Spleen (tissue), 11 donors: ENCODE measurements around the gene IL18. TPM values are rescaled to one million over a fixed set of nuclear protein-coding genes. Genes with fewer than 3 reads are reported as not detected.

Experiments
- DNase-seq: peaks from one replicate; pipeline ENCODE4 v3.0.0-alpha.2; 2020
- H3K27ac ChIP-seq, 8 donors: fragments of 200-600 bp; sonication (generic) in 7 of 8; 1 replicate in 4 of 8; 2 replicates in 4 of 8; pipeline versions ENCODE4 v1.5.0 to v1.8.0; 2016 to 2021; ENCODE audit warnings: inconsistent platforms in 4 of 8, mild to moderate bottlenecking in 4 of 8, moderate library complexity in 1 of 8
- H3K27me3 ChIP-seq, 7 donors: fragments of 200-600 bp; sonication (generic) in 6 of 7; replicated peaks in 1 of 7; 1 replicate in 4 of 7; 2 replicates in 3 of 7; pipeline versions ENCODE4 v1.5.0 to v1.8.0; 2016 to 2021; ENCODE audit warnings: inconsistent platforms in 3 of 7, mild to moderate bottlenecking in 1 of 7
- H3K36me3 ChIP-seq, 6 donors: fragments of 200-600 bp; sonication (generic) in 5 of 6; 1 replicate in 4 of 6; 2 replicates in 2 of 6; pipeline versions ENCODE4 v1.5.0 to v1.8.0; 2016 to 2021; ENCODE audit warnings: inconsistent platforms in 2 of 6
- H3K4me1 ChIP-seq, 6 donors: fragments of 200-600 bp; sonication (generic) in 5 of 6; 1 replicate in 3 of 6; 2 replicates in 3 of 6; pipeline versions ENCODE4 v1.5.0 to v1.8.0; 2016 to 2021; ENCODE audit warnings: inconsistent platforms in 3 of 6
- H3K4me3 ChIP-seq, 8 donors: fragments of 200-600 bp; sonication (generic) in 7 of 8; 1 replicate in 4 of 8; 2 replicates in 4 of 8; pipeline versions ENCODE4 v1.5.0 to v1.8.0; 2016 to 2021; ENCODE audit warnings: inconsistent platforms in 4 of 8, mild to moderate bottlenecking in 4 of 8, moderate library complexity in 2 of 8
- H3K9me3 ChIP-seq, 8 donors: fragments of 200-600 bp; sonication (generic) in 7 of 8; 1 replicate in 4 of 8; 2 replicates in 4 of 8; pipeline versions ENCODE4 v1.5.0 to v1.8.0; 2016 to 2021; ENCODE audit warnings: inconsistent platforms in 4 of 8
- POLR2A ChIP-seq, 3 donors: fragments of 450-650 bp; IDR thresholded peaks; one replicate each; pipeline ENCODE4 v1.5.1; 2017; ENCODE audit warnings: antibody characterized with exemption in 3 of 3, mild to moderate bottlenecking in 1 of 3
- POLR2AphosphoS5 ChIP-seq, 3 donors: sonication (generic); formaldehyde crosslinking; IDR thresholded peaks; one replicate each; pipeline ENCODE4 v1.5.1; 2017; ENCODE audit warnings: antibody characterized with exemption in 3 of 3
- WGBS, 5 donors: extraction: QIAGEN DNeasy Blood & Tissue Kit in 3 of 5; methylation state at CpG; one replicate each; pipeline versions ENCODE4 v1.1.5 to v1.1.7; 2013 to 2018; 5-methylcytosine and 5-hydroxymethylcytosine counted together
- intact Hi-C: fragments of 100-400 bp; cut with DNase I; formaldehyde crosslinking; loops from one replicate; pipeline ENCODE4 v1.15.0; 2023; ENCODE audit warnings: low total_unique reads
- polyA plus RNA-seq, 3 donors: library from polyadenylated mRNA; stranded (reverse); fragments of 200-250 nt; gene quantifications; one replicate each; pipeline ENCODE4 v1.2.1, GENCODE V29; 2013
- total RNA-seq, 7 donors: library from RNA; depleted of rRNA in 3 of 7; stranded (reverse); fragments of >200 nt in 3 of 7; fragmentation: NEBNext Ultra II Directional in 4 of 7; extraction: Animal tissue kit (Norgen Biotek cat#: 25700) in 4 of 7; gene quantifications; one replicate each; pipeline versions ENCODE4 v1.1.0 to v1.2.1, GENCODE V29; 2016 to 2021
- TF ChIP-seq, protein P1 (sequence below), 11 experiments: fragments of 200-600 bp in 7 of 11; fragments of 450-650 bp in 4 of 11; sonication (generic) in 4 of 11; IDR thresholded peaks in 8 of 11; conservative IDR thresholded peaks in 3 of 11; 1 replicate in 7 of 11; 2 replicates in 4 of 11; pipeline versions ENCODE4 v1.4.0 to v1.8.0; 2016 to 2021; ENCODE audit warnings: antibody characterized with exemption in 11 of 11, inconsistent platforms in 4 of 11, mild to moderate bottlenecking in 1 of 11
- donor health status: healthy with polysubstance abuse.
- donor health status: DM: no; HTN: no; CAD: no; lungs with moderate emphysema.
- donor health status: DM: no; HTN: no; CAD: no.
- donor health status: Bipolar disorder and iron deficiency.
- donor health status: healthy.
- donor health status: DM: no; HTN: no; CAD: no.
- donor health status: DM: yes; HTN: yes; CAD: no.

The IL18 gene
- total and polyA plus RNA-seq, 10 donors, result 38.5 to 83.5 (median 62.5) TPM

DNA sequence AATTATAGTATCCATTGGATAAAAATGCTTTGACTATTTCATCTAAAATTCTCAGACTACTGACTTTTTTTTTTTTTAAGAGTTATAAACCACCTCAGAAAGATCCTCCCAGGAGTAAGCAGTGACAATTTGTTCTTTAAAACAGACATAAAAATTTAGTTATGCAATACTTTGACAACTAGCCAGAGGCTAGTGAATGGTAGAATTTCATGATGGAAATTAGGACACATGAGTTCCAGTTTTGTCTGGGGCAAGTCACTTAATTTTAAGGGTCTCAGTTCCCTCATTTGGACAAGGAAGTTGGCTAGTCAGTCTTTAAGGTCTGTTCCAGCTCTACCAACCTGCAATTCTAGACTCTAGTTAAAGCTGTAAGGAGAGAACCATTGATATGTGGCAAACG is 2.9 kb downstream of the IL18 start:
- no peaks in the 10 kb centered on the region for H3K9me3 ChIP-seq
- peaks cover 0 to 55% (median 7%) of the 10 kb centered on the region in 6 donors for H3K4me1 ChIP-seq
- H3K36me3 ChIP-seq, result no peaks in the 10 kb centered on the region
- TF ChIP-seq POLR2AphosphoS5 (IDR thresholded peaks at IDR 0.05), result no peak
- no peak for TF ChIP-seq POLR2A (IDR thresholded peaks at IDR 0.05)
- TF ChIP-seq, protein P1, sequence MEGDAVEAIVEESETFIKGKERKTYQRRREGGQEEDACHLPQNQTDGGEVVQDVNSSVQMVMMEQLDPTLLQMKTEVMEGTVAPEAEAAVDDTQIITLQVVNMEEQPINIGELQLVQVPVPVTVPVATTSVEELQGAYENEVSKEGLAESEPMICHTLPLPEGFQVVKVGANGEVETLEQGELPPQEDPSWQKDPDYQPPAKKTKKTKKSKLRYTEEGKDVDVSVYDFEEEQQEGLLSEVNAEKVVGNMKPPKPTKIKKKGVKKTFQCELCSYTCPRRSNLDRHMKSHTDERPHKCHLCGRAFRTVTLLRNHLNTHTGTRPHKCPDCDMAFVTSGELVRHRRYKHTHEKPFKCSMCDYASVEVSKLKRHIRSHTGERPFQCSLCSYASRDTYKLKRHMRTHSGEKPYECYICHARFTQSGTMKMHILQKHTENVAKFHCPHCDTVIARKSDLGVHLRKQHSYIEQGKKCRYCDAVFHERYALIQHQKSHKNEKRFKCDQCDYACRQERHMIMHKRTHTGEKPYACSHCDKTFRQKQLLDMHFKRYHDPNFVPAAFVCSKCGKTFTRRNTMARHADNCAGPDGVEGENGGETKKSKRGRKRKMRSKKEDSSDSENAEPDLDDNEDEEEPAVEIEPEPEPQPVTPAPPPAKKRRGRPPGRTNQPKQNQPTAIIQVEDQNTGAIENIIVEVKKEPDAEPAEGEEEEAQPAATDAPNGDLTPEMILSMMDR (IDR thresholded peaks at IDR 0.05 in 8 of 11, conservative IDR thresholded peaks at IDR 0.05 in 3 of 11), result no peak
- H3K27me3 ChIP-seq, result no peaks in the 10 kb centered on the region
- intact Hi-C loops, result no loop called here
- 17 to 61% (median 42%) methylated on average over 1 of the region's 1 CpG for WGBS, 5 donors
- peak overlapping the region in 2 of 8 donors; percentile 9 to 63 for H3K4me3 ChIP-seq
- DNase-seq, result no peak
- peak overlapping the region in 4 of 8 donors; percentile 72 to 90 (median 84) for H3K27ac ChIP-seq

DNA sequence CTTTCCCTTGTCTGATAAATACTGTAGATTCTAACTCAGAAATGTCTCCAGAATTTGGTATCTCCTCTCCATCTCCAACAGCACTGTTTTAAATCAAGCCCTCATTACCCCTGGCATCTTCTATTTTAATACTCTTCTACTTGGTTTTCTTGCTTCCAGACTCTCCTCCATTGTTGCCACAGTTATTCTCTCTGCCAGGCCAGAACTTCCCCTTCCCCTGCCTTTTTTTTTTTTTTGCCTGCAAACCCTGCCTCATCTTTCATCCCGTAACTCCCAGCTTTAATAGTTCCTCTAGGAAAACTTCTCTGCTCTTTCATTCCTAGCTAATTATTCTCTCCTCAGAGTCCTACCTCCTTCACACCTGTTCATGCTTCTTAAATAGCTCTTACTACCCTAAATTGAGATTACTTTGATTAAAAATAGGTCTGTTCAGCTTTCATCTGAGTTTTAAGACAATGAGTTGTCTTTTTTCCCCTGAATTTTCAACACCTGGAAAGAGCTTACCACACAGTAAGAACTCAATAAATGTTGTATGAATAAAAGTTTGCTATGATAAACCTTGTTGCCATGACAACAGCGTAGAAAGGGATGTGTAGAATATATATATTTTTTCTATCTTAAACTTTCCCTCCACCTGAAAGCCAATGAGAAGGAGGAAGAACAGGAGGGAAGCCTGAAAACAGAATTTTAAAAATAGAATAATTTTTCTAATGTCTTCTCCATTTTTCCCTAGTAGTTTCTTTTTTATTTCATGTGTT is 3.6 kb downstream of the IL18 start:
- TF ChIP-seq, protein P1 (IDR thresholded peaks at IDR 0.05 in 8 of 11, conservative IDR thresholded peaks at IDR 0.05 in 3 of 11), result no peak
- TF ChIP-seq POLR2A (IDR thresholded peaks at IDR 0.05) (no peak), POLR2AphosphoS5 (IDR thresholded peaks at IDR 0.05) (no peak)
- H3K27ac ChIP-seq, result peak overlapping the region in 7 of 8 donors; percentile 18 to 90 (median 81)
- peaks cover 0 to 53% (median 6%) of the 10 kb centered on the region in 6 donors for H3K4me1 ChIP-seq
- no peaks in the 10 kb centered on the region for H3K36me3 ChIP-seq
- H3K27me3 ChIP-seq, result no peaks in the 10 kb centered on the region
- H3K9me3 ChIP-seq, result no peaks in the 10 kb centered on the region
- 46 to 81% (median 56%) methylated on average over 2 of the region's 2 CpGs for WGBS, 5 donors
- no peak for DNase-seq
- intact Hi-C loops, result no loop called here
- peak overlapping the region in 2 of 8 donors; percentile 9 to 53 for H3K4me3 ChIP-seq

DNA sequence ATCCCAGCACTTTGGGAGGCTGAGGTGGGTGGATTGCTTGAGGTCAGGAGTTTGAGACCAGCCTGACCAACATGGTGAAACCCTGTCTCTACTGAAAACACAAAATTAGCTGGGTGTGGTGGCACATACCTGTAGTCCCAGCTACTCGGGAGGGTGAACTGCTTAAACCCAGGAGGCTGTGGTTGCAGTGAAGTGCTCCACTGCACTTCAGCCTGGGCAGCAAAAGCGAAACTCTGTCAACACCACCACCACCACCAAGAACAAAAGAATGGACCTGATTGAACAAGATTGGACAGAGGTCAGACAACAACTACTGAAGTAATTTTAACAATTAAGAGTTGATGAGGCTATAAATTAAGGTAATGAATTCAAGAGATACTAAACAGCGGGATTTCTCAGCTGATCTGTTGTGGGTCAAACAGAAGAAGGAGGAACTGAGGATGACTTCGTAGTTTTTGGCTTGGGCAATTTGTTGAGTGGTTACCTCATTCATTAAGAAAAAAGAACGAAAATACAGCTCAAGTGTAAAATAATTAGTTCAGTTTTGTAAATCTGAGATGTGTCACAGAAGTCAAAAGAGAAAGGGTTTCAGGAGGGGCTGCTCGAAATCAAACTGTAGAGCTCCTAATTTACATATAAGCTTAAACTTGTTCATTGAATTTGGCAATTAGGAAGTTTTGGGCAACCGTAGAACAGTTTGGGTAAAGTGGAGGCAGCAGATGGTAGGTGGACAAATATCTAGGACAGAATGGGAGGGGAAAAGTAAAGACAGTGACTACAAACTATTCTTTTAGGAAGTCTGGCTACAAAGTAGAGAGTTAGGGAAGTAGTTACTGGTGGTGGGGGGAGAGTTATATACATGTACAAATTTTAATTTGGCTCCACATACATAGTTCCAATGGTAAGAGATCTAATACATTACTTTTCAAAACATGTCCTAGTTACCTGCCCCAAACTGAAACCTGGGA is 4.5 kb downstream of the IL18 start:
- TF ChIP-seq, protein P1 (IDR thresholded peaks at IDR 0.05 in 8 of 11, conservative IDR thresholded peaks at IDR 0.05 in 3 of 11), result no peak
- TF ChIP-seq POLR2A (IDR thresholded peaks at IDR 0.05) (no peak), POLR2AphosphoS5 (IDR thresholded peaks at IDR 0.05) (no peak)
- DNase-seq, result no peak
- Histone ChIP-seq H3K4me1 (peaks cover 0 to 50% (median 5%) of the 10 kb centered on the region in 6 donors), H3K27me3 (no peaks in the 10 kb centered on the region), H3K4me3 (peak overlapping the region in 3 of 8 donors; percentile 9 to 53 (median 12)), H3K9me3 (no peaks in the 10 kb centered on the region), H3K36me3 (peaks cover 0 to 8% (median 0%) of the 10 kb centered on the region in 6 donors), H3K27ac (peak overlapping the region in 7 of 8 donors; percentile 22 to 90 (median 81))
- WGBS, 5 donors, result 43 to 74% (median 63%) methylated on average over 7 of the region's 7 CpGs
- intact Hi-C loops, result no loop called here
